ENCODE measurements around the gene KCNK3. TPM values are rescaled to one million over a fixed set of nuclear protein-coding genes. Genes with fewer than 3 reads are reported as not detected.

KCNK3 gene
- total RNA-seq, 1 experiment from 2014 or later, result 0.09 TPM

DNA sequence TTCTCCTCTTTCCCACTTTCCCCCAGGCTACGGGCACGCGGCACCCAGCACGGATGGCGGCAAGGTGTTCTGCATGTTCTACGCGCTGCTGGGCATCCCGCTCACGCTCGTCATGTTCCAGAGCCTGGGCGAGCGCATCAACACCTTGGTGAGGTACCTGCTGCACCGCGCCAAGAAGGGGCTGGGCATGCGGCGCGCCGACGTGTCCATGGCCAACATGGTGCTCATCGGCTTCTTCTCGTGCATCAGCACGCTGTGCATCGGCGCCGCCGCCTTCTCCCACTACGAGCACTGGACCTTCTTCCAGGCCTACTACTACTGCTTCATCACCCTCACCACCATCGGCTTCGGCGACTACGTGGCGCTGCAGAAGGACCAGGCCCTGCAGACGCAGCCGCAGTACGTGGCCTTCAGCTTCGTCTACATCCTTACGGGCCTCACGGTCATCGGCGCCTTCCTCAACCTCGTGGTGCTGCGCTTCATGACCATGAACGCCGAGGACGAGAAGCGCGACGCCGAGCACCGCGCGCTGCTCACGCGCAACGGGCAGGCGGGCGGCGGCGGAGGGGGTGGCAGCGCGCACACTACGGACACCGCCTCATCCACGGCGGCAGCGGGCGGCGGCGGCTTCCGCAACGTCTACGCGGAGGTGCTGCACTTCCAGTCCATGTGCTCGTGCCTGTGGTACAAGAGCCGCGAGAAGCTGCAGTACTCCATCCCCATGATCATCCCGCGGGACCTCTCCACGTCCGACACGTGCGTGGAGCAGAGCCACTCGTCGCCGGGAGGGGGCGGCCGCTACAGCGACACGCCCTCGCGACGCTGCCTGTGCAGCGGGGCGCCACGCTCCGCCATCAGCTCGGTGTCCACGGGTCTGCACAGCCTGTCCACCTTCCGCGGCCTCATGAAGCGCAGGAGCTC is 35.4 kb downstream of the KCNK3 start:
- H3K23ac ChIP-seq (ENCODE audit: insufficient read length, low read depth, low read length), result no peak overlapping the region
- Mint-ChIP-seq H3K27ac (no peak overlapping the region), H3K27me3 (ENCODE audit: low read depth) (peaks cover 2% of the 10 kb centered on the region), H3K4me3 (no peak overlapping the region), H3K36me3 (ENCODE audit: insufficient read depth in 1 of 3, low read depth in 3 of 3) (no peaks in the 10 kb centered on the region; a peak in 1 of 7 replicates), H3K9me3 (no peaks in the 10 kb centered on the region), H3K4me1 (peaks cover 0 to 3% of the 10 kb centered on the region in 2 experiments; a peak in 1 of 4 replicates)
- H3K4me1 ChIP-seq (ENCODE audit: insufficient read depth, low read length), result no peaks in the 10 kb centered on the region
- H3K79me2 ChIP-seq (ENCODE audit: insufficient read depth, low read length), result no peaks in the 10 kb centered on the region
- no peak overlapping the region for H2BK20ac ChIP-seq (ENCODE audit: low read depth, low read length, poor library complexity, severe bottlenecking)
- H3K9ac ChIP-seq (ENCODE audit: extremely low read depth, insufficient read length, low read length), result no peak overlapping the region
- H2AFZ ChIP-seq (ENCODE audit: low read length), result no peak overlapping the region
- H3K27me3 ChIP-seq (ENCODE audit: insufficient read depth, low read length), result no peaks in the 10 kb centered on the region
- H3K79me1 ChIP-seq (ENCODE audit: insufficient read depth, low read depth, low read length, poor library complexity, severe bottlenecking), result no peaks in the 10 kb centered on the region
- no peak overlapping the region; the same call in 1 of the 2 replicates for H3K14ac ChIP-seq (ENCODE audit: insufficient read depth, low read length)
- H2AK5ac ChIP-seq (ENCODE audit: insufficient read length, low read length), result no peak overlapping the region
- H3K4ac ChIP-seq (ENCODE audit: low read depth, low read length), result no peak overlapping the region
- H3K27ac ChIP-seq (ENCODE audit: insufficient read length, low read depth, low read length), result no peak overlapping the region
- peak; percentile 49 for DNase-seq
- no CpG with 5 or more reads among the region's 101 CpGs for WGBS (ENCODE audit: extremely low coverage, insufficient read length, low lambda C conversion rate)
- no peak overlapping the region for H3K18ac ChIP-seq (ENCODE audit: insufficient read length, low read depth, low read length)
- no peaks in the 10 kb centered on the region for H3K23me2 ChIP-seq (ENCODE audit: insufficient read length, low read depth, low read length, poor library complexity, severe bottlenecking)
- no peaks in the 10 kb centered on the region for H4K20me1 ChIP-seq (ENCODE audit: control insufficient read depth, insufficient read depth, insufficient read length)
- no peak overlapping the region for H4K91ac ChIP-seq (ENCODE audit: insufficient read length, low read depth, low read length)
- TF ChIP-seq, protein P1, sequence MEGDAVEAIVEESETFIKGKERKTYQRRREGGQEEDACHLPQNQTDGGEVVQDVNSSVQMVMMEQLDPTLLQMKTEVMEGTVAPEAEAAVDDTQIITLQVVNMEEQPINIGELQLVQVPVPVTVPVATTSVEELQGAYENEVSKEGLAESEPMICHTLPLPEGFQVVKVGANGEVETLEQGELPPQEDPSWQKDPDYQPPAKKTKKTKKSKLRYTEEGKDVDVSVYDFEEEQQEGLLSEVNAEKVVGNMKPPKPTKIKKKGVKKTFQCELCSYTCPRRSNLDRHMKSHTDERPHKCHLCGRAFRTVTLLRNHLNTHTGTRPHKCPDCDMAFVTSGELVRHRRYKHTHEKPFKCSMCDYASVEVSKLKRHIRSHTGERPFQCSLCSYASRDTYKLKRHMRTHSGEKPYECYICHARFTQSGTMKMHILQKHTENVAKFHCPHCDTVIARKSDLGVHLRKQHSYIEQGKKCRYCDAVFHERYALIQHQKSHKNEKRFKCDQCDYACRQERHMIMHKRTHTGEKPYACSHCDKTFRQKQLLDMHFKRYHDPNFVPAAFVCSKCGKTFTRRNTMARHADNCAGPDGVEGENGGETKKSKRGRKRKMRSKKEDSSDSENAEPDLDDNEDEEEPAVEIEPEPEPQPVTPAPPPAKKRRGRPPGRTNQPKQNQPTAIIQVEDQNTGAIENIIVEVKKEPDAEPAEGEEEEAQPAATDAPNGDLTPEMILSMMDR (conservative IDR thresholded peaks at IDR 0.05), result peak; percentile 17; the same call in 1 of the 3 replicates
- no peak overlapping the region for H2BK120ac ChIP-seq (ENCODE audit: low read depth, low read length, poor library complexity, severe bottlenecking)
- H3T11ph ChIP-seq (ENCODE audit: low read length), result no peak overlapping the region
- H3K4me2 ChIP-seq (ENCODE audit: insufficient read depth, insufficient read length, low read length), result no peak overlapping the region
- no peaks in the 10 kb centered on the region for H3K9me3 ChIP-seq (ENCODE audit: control insufficient read depth, low read depth, low read length)
- H2BK15ac ChIP-seq (ENCODE audit: low read depth, low read length), result no peak overlapping the region
- H4K8ac ChIP-seq (replicated peaks; ENCODE audit: insufficient read length, low read depth, low read length), result no peak overlapping the region
- H4K5ac ChIP-seq (ENCODE audit: insufficient read length, low read depth, low read length), result no peak overlapping the region
- H2BK5ac ChIP-seq (ENCODE audit: insufficient read length, low read length), result no peak overlapping the region
- no peak overlapping the region for H3K56ac ChIP-seq (ENCODE audit: insufficient read length, low read depth, low read length)
- no peak overlapping the region for H2BK12ac ChIP-seq (ENCODE audit: insufficient read length, low read depth, low read length)

Measured in H9 (cell line).